Measurements from ENCODE around the gene ATP9B.

ATP9B gene

GRCh38 chr18:79200546-79201268, 131.5 kb downstream of the ATP9B start:
- no peak for DNase-seq

DNA sequence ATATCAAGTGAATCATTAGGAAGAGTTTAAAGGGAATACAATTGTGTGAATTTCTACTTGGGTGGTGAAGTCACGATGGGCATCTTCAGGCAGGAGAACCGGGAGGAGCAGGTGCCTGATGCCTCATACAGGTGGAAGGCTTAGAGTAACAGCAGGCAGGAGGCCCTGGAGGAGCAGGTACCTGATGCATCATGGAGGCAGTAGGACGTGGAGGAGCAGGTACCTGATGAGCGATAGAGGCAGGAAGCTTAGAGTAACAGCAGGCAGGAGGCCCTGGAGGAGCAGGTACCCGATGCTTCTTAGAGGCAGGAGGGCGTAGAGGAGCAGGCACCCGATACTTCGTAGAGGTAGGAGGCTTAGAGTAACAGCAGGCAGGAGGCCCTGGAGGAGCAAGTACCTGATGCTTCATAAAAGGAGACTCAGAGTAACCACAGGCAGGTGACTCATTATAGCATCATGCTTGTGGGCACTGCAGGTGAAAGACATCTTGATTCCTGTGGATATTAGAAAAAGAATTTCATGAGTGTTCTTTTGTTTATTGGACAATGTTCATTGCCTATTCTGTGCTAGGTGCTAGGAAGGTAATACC, 133.9 kb downstream of the ATP9B start:
- no peak for DNase-seq

GRCh38 chr18:79204889-79205807, 136.0 kb downstream of the ATP9B start:
- DNase-seq: no peak

- no peak for DNase-seq
Observed at GRCh38 chr18:79206444-79206843, 137.2 kb downstream of the ATP9B start.

GRCh38 chr18:79208906-79209305, 139.7 kb downstream of the ATP9B start:
- DNase-seq: no peak

DNA sequence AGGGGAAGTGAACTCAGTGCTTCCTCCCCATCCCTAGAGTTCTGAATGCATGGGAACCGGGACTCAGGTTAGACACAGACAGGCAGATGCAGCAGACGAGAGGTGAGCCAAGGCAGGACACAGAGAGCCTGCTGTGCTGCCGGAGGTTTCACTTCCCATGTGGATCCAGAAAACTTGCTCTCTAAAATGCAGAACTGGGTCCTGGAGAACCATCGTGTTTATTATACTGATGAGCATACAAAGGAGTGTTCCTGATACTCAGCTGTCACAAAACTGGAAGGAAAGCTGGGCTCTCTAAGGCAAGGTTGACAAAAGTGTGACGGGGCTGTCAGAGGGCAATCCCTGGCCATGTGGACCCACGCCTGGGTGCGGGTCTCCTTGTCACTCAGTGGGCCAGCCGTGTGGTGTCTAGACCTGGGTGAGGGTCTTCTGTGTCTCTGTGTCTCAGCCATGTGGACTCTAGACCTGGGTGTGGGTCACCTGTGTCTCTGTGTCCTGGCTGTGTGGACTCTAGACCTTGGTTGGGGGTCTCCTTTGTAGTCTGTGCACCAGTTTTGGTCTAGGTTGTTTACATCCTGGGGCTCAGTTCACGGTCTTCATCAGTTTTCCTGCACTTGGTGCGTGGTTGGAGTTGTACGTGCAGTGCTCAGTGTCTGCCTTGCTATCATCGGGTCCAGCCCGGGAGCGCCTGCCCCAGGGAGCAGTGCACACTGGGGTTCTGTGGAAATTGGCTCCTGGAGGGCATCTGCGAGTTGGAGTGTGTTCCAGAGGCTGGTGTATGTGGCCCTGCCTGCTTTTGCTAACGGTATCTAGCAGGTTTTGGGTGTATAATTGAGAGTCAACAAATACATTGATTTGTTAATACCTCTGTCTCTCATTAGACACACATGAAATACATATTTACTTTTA, 141.1 kb downstream of the ATP9B start:
- DNase-seq: peak; percentile 81

- DNase-seq: peak; percentile 57
Observed at GRCh38 chr18:79211844-79212243, 142.7 kb downstream of the ATP9B start.

GRCh38 chr18:79214056-79214455, 144.9 kb downstream of the ATP9B start:
- no peak for DNase-seq

DNA sequence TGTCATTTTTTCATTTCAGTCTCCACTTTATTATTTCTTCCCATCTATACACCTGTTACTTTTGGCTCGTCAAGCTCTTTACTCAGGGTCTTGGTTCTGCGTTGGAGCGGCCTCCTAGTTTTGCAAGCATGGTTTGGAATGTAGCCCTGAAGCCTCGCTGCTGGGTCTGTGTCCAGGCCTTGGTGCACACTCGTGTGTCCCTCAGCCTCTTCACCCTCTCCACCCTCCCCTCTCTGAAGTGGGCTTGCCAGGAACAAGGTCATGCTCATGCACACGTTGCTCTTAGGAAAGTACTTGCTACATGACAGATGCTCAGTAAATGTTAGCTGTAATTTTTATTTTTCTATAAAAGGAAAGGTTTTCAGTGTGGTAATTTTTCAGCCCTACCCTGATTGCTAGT, 147.0 kb downstream of the ATP9B start:
- DNase-seq: no peak

- DNase-seq: no peak
Observed at GRCh38 chr18:79217979-79218604, 148.9 kb downstream of the ATP9B start.

- peak; percentile 83 for DNase-seq
Observed at GRCh38 chr18:79218605-79219190, 149.5 kb downstream of the ATP9B start.

DNA sequence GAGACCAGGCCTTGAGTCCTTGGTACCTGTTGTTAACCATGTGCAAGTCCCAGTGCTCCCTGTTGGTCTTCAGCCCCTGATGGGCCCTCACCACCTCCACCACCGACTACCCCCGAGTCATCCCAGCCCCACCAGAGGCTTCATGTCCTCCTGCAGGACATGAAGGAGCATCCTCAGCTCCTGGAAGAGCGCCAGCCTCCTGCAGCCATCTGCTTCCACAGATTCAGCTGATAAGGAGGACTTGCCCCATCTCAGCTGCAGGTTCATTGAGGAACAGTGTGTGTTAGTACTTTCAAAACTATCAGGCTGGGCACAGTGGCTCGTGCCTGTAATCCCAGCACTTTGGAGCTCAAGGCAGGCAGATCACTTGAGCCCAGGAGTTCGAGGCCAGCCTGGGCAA, 151.9 kb downstream of the ATP9B start:
- DNase-seq: no peak

DNA sequence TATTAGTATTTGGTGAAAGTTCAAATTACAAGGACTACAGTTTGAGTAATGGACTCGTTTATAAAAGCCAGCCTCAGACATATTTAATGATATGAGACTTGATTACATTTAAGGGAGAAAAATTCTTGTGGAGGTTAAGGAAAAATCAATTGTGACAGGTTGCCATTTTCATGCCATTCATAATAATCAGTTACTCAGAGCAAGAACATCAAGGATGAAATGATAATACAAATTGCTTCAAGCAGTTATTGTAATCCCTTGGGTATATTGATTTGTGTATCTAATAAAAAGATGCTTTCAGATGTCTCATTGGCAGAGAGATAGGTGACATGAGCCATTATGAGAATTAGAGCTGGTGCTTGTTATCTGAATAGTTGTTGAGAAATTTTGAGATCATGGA, 153.6 kb downstream of the ATP9B start:
- no peak for DNase-seq

DNA sequence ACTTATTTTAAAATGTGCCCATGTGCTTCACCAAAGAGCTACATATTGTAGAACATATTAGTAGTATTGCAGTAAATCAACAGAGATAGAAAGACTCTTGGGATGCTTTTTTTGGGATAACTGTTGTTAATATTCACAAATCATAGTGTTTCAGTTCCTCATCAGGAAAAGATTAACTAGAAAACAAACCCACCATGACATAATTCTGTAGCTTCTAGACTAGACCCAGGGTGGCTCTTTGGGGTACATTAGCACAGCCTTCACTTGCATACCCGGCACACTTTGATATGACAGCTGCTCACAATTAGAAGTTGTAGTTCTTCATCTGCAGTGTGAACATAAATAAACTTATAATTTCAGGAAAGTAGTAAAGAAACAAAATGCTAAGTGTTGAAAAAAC, 154.2 kb downstream of the ATP9B start:
- DNase-seq: no peak

DNA sequence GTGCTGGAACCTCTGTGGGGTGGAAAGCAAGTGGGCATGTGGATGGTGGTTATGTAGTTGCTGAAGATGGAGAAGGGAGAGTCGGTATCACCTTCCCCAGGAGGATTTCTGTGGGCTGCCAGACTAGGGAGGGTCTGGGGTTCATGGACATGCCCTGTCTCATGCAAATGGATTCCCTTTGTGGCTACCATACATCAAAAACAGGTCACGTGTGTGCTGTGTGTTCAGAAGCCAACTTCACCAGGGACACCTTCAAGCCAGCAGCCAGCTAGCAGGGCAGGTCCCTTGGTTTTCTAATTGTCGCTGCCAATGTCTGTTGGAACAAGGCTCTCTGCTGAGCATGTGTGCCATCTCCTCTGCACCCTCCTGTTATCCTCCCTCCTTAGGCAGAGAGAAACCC, 155.2 kb downstream of the ATP9B start:
- no peak for DNase-seq

- no peak for DNase-seq
Observed at GRCh38 chr18:79227621-79228020, 158.4 kb downstream of the ATP9B start.

DNA sequence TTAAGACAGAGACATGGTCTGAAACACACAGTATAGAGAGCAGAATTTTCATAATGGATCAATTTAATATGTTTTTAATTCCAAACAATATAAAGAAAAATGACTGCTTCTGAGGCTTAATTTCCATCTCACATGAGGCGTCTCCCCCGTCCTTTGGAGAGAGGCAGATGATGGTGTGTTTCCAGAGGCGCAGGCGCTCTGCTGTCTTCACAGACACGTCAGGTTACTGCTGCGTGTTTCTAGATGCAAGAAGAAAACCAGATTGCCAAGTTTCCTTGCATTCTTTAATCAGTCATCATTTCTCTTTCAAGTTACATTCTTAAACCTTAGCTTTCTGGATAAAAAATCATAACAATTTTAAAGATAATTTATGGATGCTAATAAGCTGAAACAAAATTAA, 160.2 kb downstream of the ATP9B start:
- DNase-seq: no peak

DNA sequence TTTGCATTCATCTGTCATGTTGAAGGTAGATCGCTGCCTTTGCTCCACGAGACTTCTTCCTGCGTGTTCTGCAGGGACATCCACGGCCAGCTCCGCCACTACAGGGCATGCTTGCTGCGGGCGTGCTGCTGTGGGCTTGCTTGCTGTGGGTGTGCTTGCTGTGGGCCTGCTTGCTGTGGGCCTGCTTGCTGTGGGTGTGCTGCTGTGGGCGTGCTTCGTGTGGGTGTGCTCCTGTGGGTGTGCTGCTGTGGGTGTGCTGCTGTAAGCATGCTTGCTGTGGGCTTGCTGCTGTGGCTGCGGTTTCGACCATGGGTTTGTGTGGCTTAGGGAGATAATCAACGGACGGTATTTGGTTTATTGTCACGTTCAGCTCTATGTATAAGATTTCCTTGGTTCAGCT, 165.2 kb downstream of the ATP9B start:
- DNase-seq: no peak

GRCh38 chr18:79239631-79240030, 170.4 kb downstream of the ATP9B start:
- DNase-seq: no peak

DNA sequence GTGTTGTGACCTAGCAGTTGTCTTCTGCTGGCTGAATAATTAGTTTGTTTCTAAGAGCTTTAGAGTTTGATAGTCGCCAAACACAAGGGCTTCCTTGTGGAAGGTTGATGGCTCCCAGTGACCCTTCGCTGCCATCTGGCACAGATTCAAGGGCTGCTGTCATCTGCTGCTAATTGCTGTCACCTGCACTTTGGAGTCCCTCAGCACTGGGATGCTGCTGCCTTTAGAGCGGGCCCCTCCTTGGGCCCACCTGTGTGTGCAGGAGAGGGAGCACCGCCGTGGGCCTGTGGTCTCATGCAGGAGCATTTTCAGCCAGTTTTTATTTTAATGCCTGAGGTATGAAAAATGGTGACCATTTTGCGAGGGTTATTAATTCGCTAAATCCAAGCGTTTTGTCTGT, 172.6 kb downstream of the ATP9B start:
- DNase-seq: no peak

- no peak for DNase-seq
Observed at GRCh38 chr18:79242246-79242645, 173.1 kb downstream of the ATP9B start.

DNA sequence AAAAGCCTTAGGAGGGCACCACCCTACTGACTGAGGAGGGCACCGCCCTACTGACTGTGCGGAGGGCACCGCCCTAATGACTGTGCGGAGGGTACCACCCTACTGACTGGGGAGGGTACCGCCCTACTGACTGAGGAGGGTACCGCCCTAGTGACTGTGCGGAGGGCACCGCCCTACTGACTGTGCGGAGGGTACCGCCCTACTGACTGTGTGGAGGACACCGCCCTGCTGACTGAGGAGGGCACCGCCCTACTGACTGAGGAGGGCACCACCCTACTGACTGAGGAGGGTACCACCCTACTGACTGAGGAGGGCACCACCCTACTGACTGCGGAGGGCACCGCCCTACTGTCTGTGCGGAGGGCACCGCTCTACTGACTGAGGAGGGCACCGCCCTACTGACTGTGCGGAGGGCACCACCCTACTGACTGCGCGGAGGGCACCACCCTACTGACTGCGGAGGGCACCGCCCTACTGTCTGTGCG, 176.4 kb downstream of the ATP9B start:
- DNase-seq: no peak

Measured in MV-4-11 (cell line).